ENCODE data around the gene PRPF31. TPM values are rescaled to one million over a fixed set of nuclear protein-coding genes. Genes with fewer than 3 reads are reported as not detected.

PRPF31 gene
- polyA plus RNA-seq, 1 donor (not counting 4 experiments of a cell fraction or from before 2014, with no cell fraction given) = 42.2 TPM

DNA sequence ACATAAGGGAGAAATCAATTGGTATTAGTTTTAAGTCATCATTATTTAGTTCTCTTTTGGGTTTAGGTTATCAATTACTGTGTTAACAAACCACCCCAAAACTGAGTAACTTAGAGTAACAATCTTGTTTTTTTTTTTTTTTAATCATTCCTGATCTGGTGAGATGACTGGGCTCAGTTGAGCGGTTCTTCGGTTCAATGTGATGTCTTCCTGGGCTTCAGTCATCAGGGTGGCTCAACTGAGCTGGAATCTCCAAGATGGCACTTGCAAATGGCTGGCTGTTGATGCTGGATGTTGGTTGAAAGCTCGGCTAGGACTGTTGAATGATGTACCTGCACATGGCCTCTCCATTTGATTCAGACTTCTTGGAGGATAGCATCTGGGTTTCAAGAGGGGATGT is 31.1 kb upstream of the PRPF31 start:
- Histone ChIP-seq H3K9me3 (ENCODE audit: control insufficient read depth, low read depth, low read length) (peaks cover 4% of the 10 kb centered on the region), H3K27me3 (ENCODE audit: control insufficient read depth, extremely low read depth, insufficient read depth, low read length) (no peaks in the 10 kb centered on the region), H3K9ac (ENCODE audit: control insufficient read depth, extremely low read depth, insufficient read depth, low read length) (no peak overlapping the region), H3K36me3 (ENCODE audit: control insufficient read depth in 2 of 2, extremely low read depth in 1 of 2, insufficient read depth in 2 of 2, low read length in 2 of 2) (no peaks in the 10 kb centered on the region), H2AFZ (ENCODE audit: control insufficient read depth, low read length) (no peak overlapping the region), H3K9me1 (ENCODE audit: control insufficient read depth, extremely low read depth, insufficient read depth, low read length) (no peaks in the 10 kb centered on the region), H3K4me3 (ENCODE audit: control insufficient read depth in 2 of 3, extremely low read depth in 1 of 3, insufficient read depth in 2 of 3, low read depth in 1 of 3, low read length in 3 of 3) (no peak overlapping the region), H3K4me1 (ENCODE audit: control insufficient read depth, extremely low read depth, insufficient read depth, low read length) (no peaks in the 10 kb centered on the region), H3K27ac (ENCODE audit: control insufficient read depth, insufficient read depth, low read length) (no peak overlapping the region), H3K4me2 (ENCODE audit: control insufficient read depth, extremely low read depth, insufficient read depth, low read depth, low read length) (no peak overlapping the region), H3K79me2 (ENCODE audit: control insufficient read depth, insufficient read depth, low read length) (no peaks in the 10 kb centered on the region), H4K20me1 (ENCODE audit: control insufficient read depth, extremely low read depth, insufficient read depth, low read length) (no peaks in the 10 kb centered on the region)
- no peak for TF ChIP-seq EZH2 (IDR thresholded peaks at IDR 0.05; ENCODE audit: low read length)
- TF ChIP-seq, protein P1, sequence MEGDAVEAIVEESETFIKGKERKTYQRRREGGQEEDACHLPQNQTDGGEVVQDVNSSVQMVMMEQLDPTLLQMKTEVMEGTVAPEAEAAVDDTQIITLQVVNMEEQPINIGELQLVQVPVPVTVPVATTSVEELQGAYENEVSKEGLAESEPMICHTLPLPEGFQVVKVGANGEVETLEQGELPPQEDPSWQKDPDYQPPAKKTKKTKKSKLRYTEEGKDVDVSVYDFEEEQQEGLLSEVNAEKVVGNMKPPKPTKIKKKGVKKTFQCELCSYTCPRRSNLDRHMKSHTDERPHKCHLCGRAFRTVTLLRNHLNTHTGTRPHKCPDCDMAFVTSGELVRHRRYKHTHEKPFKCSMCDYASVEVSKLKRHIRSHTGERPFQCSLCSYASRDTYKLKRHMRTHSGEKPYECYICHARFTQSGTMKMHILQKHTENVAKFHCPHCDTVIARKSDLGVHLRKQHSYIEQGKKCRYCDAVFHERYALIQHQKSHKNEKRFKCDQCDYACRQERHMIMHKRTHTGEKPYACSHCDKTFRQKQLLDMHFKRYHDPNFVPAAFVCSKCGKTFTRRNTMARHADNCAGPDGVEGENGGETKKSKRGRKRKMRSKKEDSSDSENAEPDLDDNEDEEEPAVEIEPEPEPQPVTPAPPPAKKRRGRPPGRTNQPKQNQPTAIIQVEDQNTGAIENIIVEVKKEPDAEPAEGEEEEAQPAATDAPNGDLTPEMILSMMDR (optimal IDR thresholded peaks at IDR 0.05 in 1 of 3, IDR thresholded peaks at IDR 0.05 in 1 of 3, conservative IDR thresholded peaks at IDR 0.05 in 1 of 3; ENCODE audit: extremely low read depth in 1 of 3, insufficient read depth in 2 of 3, low read length in 3 of 3) = no peak
- dilution Hi-C loops (cut with MboI; ENCODE audit: extremely low pct_ligation_motif_present, low sequenced_read_pairs) = no loop called here
- DNase-seq (ENCODE audit: low read depth, low spot score) (no peak), FAIRE-seq (no peak)

DNA sequence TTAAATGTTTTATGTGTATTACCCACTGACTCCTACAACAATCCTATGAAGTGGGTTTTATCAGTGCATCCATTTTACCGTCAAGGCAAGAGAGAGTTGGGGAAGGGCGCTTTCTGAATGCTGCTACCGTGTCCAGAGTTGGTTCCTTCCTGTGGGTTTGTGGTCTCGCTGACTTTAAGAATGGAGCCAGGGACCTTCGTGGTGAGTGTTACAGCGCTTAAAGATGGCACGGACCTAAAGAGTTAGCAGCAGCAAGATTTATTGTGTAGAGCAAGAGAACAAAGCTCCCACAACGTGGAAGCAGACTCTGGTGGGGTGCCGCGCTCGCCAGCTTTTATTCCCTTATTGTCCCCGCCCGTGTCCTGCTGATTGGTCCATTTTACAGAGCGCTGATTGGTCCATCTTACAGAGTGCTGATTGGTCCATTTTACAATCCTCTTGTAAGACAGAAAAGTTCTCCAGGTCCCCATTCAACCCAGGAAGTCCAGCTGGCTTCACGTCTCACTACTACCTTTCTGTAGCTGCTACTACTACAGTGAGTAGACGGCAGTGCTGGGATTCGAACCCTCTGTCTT is 21.0 kb upstream of the PRPF31 start:
- no peaks in the 10 kb centered on the region for H3K36me3 ChIP-seq (ENCODE audit: control insufficient read depth in 2 of 2, extremely low read depth in 1 of 2, insufficient read depth in 2 of 2, low read length in 2 of 2)
- no peaks in the 10 kb centered on the region for H3K9me1 ChIP-seq (ENCODE audit: control insufficient read depth, extremely low read depth, insufficient read depth, low read length)
- H3K27me3 ChIP-seq (ENCODE audit: control insufficient read depth, extremely low read depth, insufficient read depth, low read length) = no peaks in the 10 kb centered on the region
- H3K4me2 ChIP-seq (ENCODE audit: control insufficient read depth, extremely low read depth, insufficient read depth, low read depth, low read length) = no peak overlapping the region
- no peaks in the 10 kb centered on the region for H4K20me1 ChIP-seq (ENCODE audit: control insufficient read depth, extremely low read depth, insufficient read depth, low read length)
- no peak overlapping the region for H3K4me3 ChIP-seq (ENCODE audit: control insufficient read depth in 2 of 3, extremely low read depth in 1 of 3, insufficient read depth in 2 of 3, low read depth in 1 of 3, low read length in 3 of 3)
- no peak overlapping the region for H3K9ac ChIP-seq (ENCODE audit: control insufficient read depth, extremely low read depth, insufficient read depth, low read length)
- H3K79me2 ChIP-seq (ENCODE audit: control insufficient read depth, insufficient read depth, low read length) = no peaks in the 10 kb centered on the region
- H3K27ac ChIP-seq (ENCODE audit: control insufficient read depth, insufficient read depth, low read length) = no peak overlapping the region
- DNase-seq (ENCODE audit: low read depth, low spot score) (no peak), FAIRE-seq (no peak)
- TF ChIP-seq EZH2 (IDR thresholded peaks at IDR 0.05; ENCODE audit: low read length) = no peak
- TF ChIP-seq, protein P1 (optimal IDR thresholded peaks at IDR 0.05 in 1 of 3, IDR thresholded peaks at IDR 0.05 in 1 of 3, conservative IDR thresholded peaks at IDR 0.05 in 1 of 3; ENCODE audit: extremely low read depth in 1 of 3, insufficient read depth in 2 of 3, low read length in 3 of 3) = no peak
- peaks cover 7% of the 10 kb centered on the region for H3K4me1 ChIP-seq (ENCODE audit: control insufficient read depth, extremely low read depth, insufficient read depth, low read length)
- dilution Hi-C loops (cut with MboI; ENCODE audit: extremely low pct_ligation_motif_present, low sequenced_read_pairs) = no loop called here
- H3K9me3 ChIP-seq (ENCODE audit: control insufficient read depth, low read depth, low read length) = no peaks in the 10 kb centered on the region
- no peak overlapping the region for H2AFZ ChIP-seq (ENCODE audit: control insufficient read depth, low read length)

Data from keratinocyte (primary cell).